GM19372 (cell line): ENCODE results near the gene C2orf68.
A peak's percentile ranks its signal among the peaks of the same experiment; 100 is the strongest.
"Not testable (repeated sequence)": the region's sequence is repeated elsewhere in the genome, so short reads cannot be mapped to it uniquely, and the experiment has no call there.

Source experiments
- ATAC-seq: cut with Tn5 transposase; IDR thresholded peaks from one replicate; pipeline ENCODE4 v1.9.1; 2021; ENCODE audit warnings: mild to moderate bottlenecking, low read depth, moderate library complexity; ENCODE audit not compliant: unreplicated experiment

The C2orf68 gene

GRCh38 chr2:85611705-85612587 lies at the start of gene C2orf68:
Gene C2orf68 (minus strand): TSS chr2:85612066. CDS start chr2:85611984, 82 bp downstream.
- ATAC-seq = peak; percentile 73

- no peak for ATAC-seq
These were observed 49.4 kb upstream of the C2orf68 start for GRCh38 chr2:85661139-85661858.

GRCh38 chr2:85660725-85661124 lies 48.9 kb upstream of the C2orf68 start:
- ATAC-seq = no peak

- ATAC-seq = not testable (repeated sequence)
These were observed 48.4 kb upstream of the C2orf68 start for GRCh38 chr2:85660301-85660700.

GRCh38 chr2:85659324-85659981 lies 47.6 kb upstream of the C2orf68 start:
- no peak for ATAC-seq

- not testable (repeated sequence) for ATAC-seq
These were observed 45.5 kb upstream of the C2orf68 start for GRCh38 chr2:85657399-85657798.

GRCh38 chr2:85656468-85656867 lies 44.6 kb upstream of the C2orf68 start:
- ATAC-seq = no peak

GRCh38 chr2:85655961-85656417 lies 44.1 kb upstream of the C2orf68 start:
- ATAC-seq = no peak

GRCh38 chr2:85653996-85654395 lies 42.1 kb upstream of the C2orf68 start:
- no peak for ATAC-seq

- ATAC-seq = no peak
These were observed 40.2 kb upstream of the C2orf68 start for GRCh38 chr2:85652056-85652455.

- no peak for ATAC-seq
These were observed 39.2 kb upstream of the C2orf68 start for GRCh38 chr2:85651097-85651496.

GRCh38 chr2:85650456-85650855 lies 38.6 kb upstream of the C2orf68 start:
- ATAC-seq = no peak

GRCh38 chr2:85649201-85650190 lies 37.6 kb upstream of the C2orf68 start:
- ATAC-seq = no peak

GRCh38 chr2:85648619-85649018 lies 36.8 kb upstream of the C2orf68 start:
- ATAC-seq = no peak

GRCh38 chr2:85647823-85648526 lies 36.1 kb upstream of the C2orf68 start:
- no peak for ATAC-seq

- no peak for ATAC-seq
These were observed 34.3 kb upstream of the C2orf68 start for GRCh38 chr2:85646166-85646565.

GRCh38 chr2:85644909-85645308 lies 33.0 kb upstream of the C2orf68 start:
- ATAC-seq = no peak

GRCh38 chr2:85642725-85643124 lies 30.9 kb upstream of the C2orf68 start:
- ATAC-seq = no peak

- no peak for ATAC-seq
These were observed 23.8 kb upstream of the C2orf68 start for GRCh38 chr2:85635636-85636035.
